Stimulated activated naive CD8-positive, alpha-beta T cell treated with anti-CD3 and anti-CD28 coated beads, Interleukin-15, Interleukin-2, amounts not matched to agents 100 ng/mL and 50 ng/mL, for 24 hours (primary cell): ENCODE data around the gene UBXN6.

Experiments used
- H3K27ac Mint-ChIP-seq: one replicate; pipeline ENCODE4 v1.8.0; 2021; ENCODE audit warnings: mild to moderate bottlenecking, mixed read lengths
- H3K27me3 Mint-ChIP-seq: one replicate; pipeline ENCODE4 v1.8.0; 2021; ENCODE audit warnings: mixed read lengths
- H3K36me3 Mint-ChIP-seq: one replicate; pipeline ENCODE4 v1.8.0; 2021; ENCODE audit warnings: low read depth, mixed read lengths
- H3K4me1 Mint-ChIP-seq: one replicate; pipeline ENCODE4 v1.8.0; 2021; ENCODE audit warnings: low read depth, mixed read lengths
- H3K4me3 Mint-ChIP-seq: one replicate; pipeline ENCODE4 v1.8.0; 2021; ENCODE audit warnings: mild to moderate bottlenecking, mixed read lengths
- H3K9me3 Mint-ChIP-seq: one replicate; pipeline ENCODE4 v1.8.0; 2021; ENCODE audit warnings: mixed read lengths

UBXN6 gene

GRCh38 chr19:4454747-4455718, 2.6 kb downstream of the UBXN6 start:
- Mint-ChIP-seq H3K9me3 (no peaks in the 10 kb centered on the region), H3K27ac (no peak overlapping the region), H3K36me3 (peaks cover 4% of the 10 kb centered on the region), H3K4me3 (no peak overlapping the region), H3K27me3 (no peaks in the 10 kb centered on the region), H3K4me1 (peaks cover 12% of the 10 kb centered on the region)

GRCh38 chr19:4453232-4454179, 4.1 kb downstream of the UBXN6 start:
- H3K27ac Mint-ChIP-seq = no peak overlapping the region
- peaks cover 12% of the 10 kb centered on the region for H3K4me1 Mint-ChIP-seq
- no peak overlapping the region for H3K4me3 Mint-ChIP-seq
- no peaks in the 10 kb centered on the region for H3K27me3 Mint-ChIP-seq
- no peaks in the 10 kb centered on the region for H3K9me3 Mint-ChIP-seq
- H3K36me3 Mint-ChIP-seq = peaks cover 6% of the 10 kb centered on the region

- Mint-ChIP-seq H3K9me3 (no peaks in the 10 kb centered on the region), H3K4me3 (no peak overlapping the region), H3K27ac (no peak overlapping the region), H3K27me3 (no peaks in the 10 kb centered on the region), H3K4me1 (peaks cover 9% of the 10 kb centered on the region), H3K36me3 (peaks cover 8% of the 10 kb centered on the region)
Observed at GRCh38 chr19:4452230-4452990, 5.2 kb downstream of the UBXN6 start.

- H3K4me1 Mint-ChIP-seq = no peaks in the 10 kb centered on the region
- H3K27me3 Mint-ChIP-seq = no peaks in the 10 kb centered on the region
- H3K27ac Mint-ChIP-seq = no peak overlapping the region
- no peak overlapping the region for H3K4me3 Mint-ChIP-seq
- H3K9me3 Mint-ChIP-seq = no peaks in the 10 kb centered on the region
- peaks cover 8% of the 10 kb centered on the region for H3K36me3 Mint-ChIP-seq
Observed at GRCh38 chr19:4449639-4450028, 8.0 kb downstream of the UBXN6 start.

GRCh38 chr19:4449022-4449638, 8.5 kb downstream of the UBXN6 start:
- no peak overlapping the region for H3K27ac Mint-ChIP-seq
- no peaks in the 10 kb centered on the region for H3K27me3 Mint-ChIP-seq
- no peaks in the 10 kb centered on the region for H3K9me3 Mint-ChIP-seq
- H3K36me3 Mint-ChIP-seq = peaks cover 8% of the 10 kb centered on the region
- no peaks in the 10 kb centered on the region for H3K4me1 Mint-ChIP-seq
- no peak overlapping the region for H3K4me3 Mint-ChIP-seq

GRCh38 chr19:4448147-4448985, 9.2 kb downstream of the UBXN6 start:
- no peak overlapping the region for H3K4me3 Mint-ChIP-seq
- no peaks in the 10 kb centered on the region for H3K27me3 Mint-ChIP-seq
- no peak overlapping the region for H3K27ac Mint-ChIP-seq
- no peaks in the 10 kb centered on the region for H3K9me3 Mint-ChIP-seq
- H3K36me3 Mint-ChIP-seq = peaks cover 9% of the 10 kb centered on the region
- no peaks in the 10 kb centered on the region for H3K4me1 Mint-ChIP-seq

GRCh38 chr19:4447327-4448146, 10.1 kb downstream of the UBXN6 start:
- no peaks in the 10 kb centered on the region for H3K27me3 Mint-ChIP-seq
- H3K9me3 Mint-ChIP-seq = no peaks in the 10 kb centered on the region
- H3K36me3 Mint-ChIP-seq = peaks cover 13% of the 10 kb centered on the region
- H3K4me3 Mint-ChIP-seq = no peak overlapping the region
- H3K27ac Mint-ChIP-seq = no peak overlapping the region
- H3K4me1 Mint-ChIP-seq = no peaks in the 10 kb centered on the region

GRCh38 chr19:4446704-4447200, 10.8 kb downstream of the UBXN6 start:
- Mint-ChIP-seq H3K9me3 (no peaks in the 10 kb centered on the region), H3K4me3 (no peak overlapping the region), H3K27ac (no peak overlapping the region), H3K4me1 (no peaks in the 10 kb centered on the region), H3K36me3 (peaks cover 20% of the 10 kb centered on the region), H3K27me3 (no peaks in the 10 kb centered on the region)

GRCh38 chr19:4445963-4446703, 11.5 kb downstream of the UBXN6 start:
- H3K4me3 Mint-ChIP-seq = no peak overlapping the region
- no peak overlapping the region for H3K27ac Mint-ChIP-seq

GRCh38 chr19:4444765-4445741, 12.5 kb downstream of the UBXN6 start:
- Mint-ChIP-seq H3K36me3 (peaks cover 20% of the 10 kb centered on the region), H3K9me3 (no peaks in the 10 kb centered on the region), H3K4me3 (no peak overlapping the region), H3K27me3 (no peaks in the 10 kb centered on the region), H3K27ac (no peak overlapping the region), H3K4me1 (no peaks in the 10 kb centered on the region)

More at GRCh38 chr19:4445963-4446703, 11.5 kb downstream of the UBXN6 start:
- H3K27me3 Mint-ChIP-seq = no peaks in the 10 kb centered on the region
- H3K4me1 Mint-ChIP-seq = no peaks in the 10 kb centered on the region
- H3K36me3 Mint-ChIP-seq = peaks cover 20% of the 10 kb centered on the region
- no peaks in the 10 kb centered on the region for H3K9me3 Mint-ChIP-seq

- Mint-ChIP-seq H3K27ac (no peak overlapping the region), H3K36me3 (peaks cover 29% of the 10 kb centered on the region), H3K27me3 (no peaks in the 10 kb centered on the region), H3K4me1 (no peaks in the 10 kb centered on the region), H3K9me3 (no peaks in the 10 kb centered on the region), H3K4me3 (no peak overlapping the region)
Observed at GRCh38 chr19:4443966-4444764, 13.4 kb downstream of the UBXN6 start.
